ENCODE measurements around the gene TRERF1. TPM values are rescaled to one million over a fixed set of nuclear protein-coding genes. Genes with fewer than 3 reads are reported as not detected.

Gene TRERF1
- total and polyA plus RNA-seq, 2 of the 4 experiments (the other 2 are of a cell fraction) = 6.3 to 9.9 TPM

DNA sequence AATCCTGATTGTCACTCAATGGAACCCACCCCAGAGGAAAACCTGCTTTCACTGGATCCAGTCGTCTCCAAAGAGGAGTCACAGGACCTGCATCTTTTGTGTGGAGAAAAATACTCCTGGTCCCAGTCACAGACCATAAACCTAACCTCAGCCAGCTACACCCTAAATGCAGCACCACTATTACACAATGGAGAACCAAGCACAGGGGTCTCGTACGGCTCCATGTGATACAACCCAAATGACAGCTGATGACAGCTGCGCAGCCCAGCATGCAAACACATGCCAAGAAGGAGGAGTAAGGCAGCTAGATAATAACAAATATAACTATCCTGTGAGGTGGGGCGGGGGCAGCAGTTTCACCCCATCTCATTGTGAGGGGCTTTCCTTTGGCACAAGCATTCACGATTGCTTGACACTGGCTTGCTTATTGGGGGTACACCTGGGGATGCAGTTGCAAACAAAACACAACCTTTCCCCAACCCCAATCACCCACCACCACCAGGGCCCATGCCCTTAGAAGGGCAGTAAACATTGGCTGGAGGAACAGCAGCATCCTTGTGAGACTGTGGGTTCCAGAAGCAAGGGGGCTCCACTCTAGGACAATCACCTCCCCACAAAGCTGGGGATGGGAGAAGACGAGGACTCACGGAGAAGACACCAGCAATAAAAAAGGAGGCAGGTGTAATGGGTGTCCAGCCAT is 51.5 kb downstream of the TRERF1 start:
- Histone ChIP-seq H3K9me1 (ENCODE audit: insufficient read depth, low read length) (peaks cover 41% of the 10 kb centered on the region), H3K9ac (ENCODE audit: low read depth, low read length) (no peak overlapping the region), H3K9me3 (ENCODE audit: control insufficient read depth, insufficient read depth, low read length) (no peaks in the 10 kb centered on the region), H4K91ac (ENCODE audit: insufficient read depth, low read depth, low read length) (no peak overlapping the region), H3K36me3 (ENCODE audit: control insufficient read depth, insufficient read depth, low read length) (peaks cover 2% of the 10 kb centered on the region; the same call in 1 of the 2 replicates), H3K27me3 (ENCODE audit: control insufficient read depth, insufficient read depth, low read length) (no peaks in the 10 kb centered on the region), H2BK15ac (ENCODE audit: low read depth, low read length) (no peak overlapping the region), H3K4me2 (ENCODE audit: low read depth, low read length) (no peak overlapping the region), H2BK20ac (ENCODE audit: low read depth, low read length) (no peak overlapping the region), H2AFZ (replicated peaks; ENCODE audit: low read length, poor library complexity) (no peak overlapping the region), H3K79me1 (ENCODE audit: low read depth in 1 of 2, low read length in 2 of 2) (peaks cover 65 to 99% of the 10 kb centered on the region in 2 experiments), H2AK9ac (replicated peaks; ENCODE audit: low read depth, low read length, poor library complexity) (peak overlapping the region; percentile 6), H4K5ac (ENCODE audit: low read depth, low read length) (no peak overlapping the region), H3K56ac (ENCODE audit: extremely low read depth, insufficient read depth, low read length) (no peak overlapping the region), H3K27ac (ENCODE audit: insufficient read depth, low read length) (no peak overlapping the region), H4K8ac (ENCODE audit: low read depth in 2 of 2, low read length in 2 of 2) (no peak overlapping the region), H3K23ac (ENCODE audit: low read depth, low read length) (no peak overlapping the region), H3K4ac (ENCODE audit: low read depth, low read length) (no peak overlapping the region), H3K14ac (replicated peaks; ENCODE audit: low read depth, low read length) (no peak overlapping the region), H3K18ac (ENCODE audit: low read depth, low read length) (no peak overlapping the region), H2AK5ac (ENCODE audit: low read depth, low read length) (no peak overlapping the region), H2BK120ac (ENCODE audit: low read depth, low read length) (no peak overlapping the region), H3K4me1 (ENCODE audit: control insufficient read depth, insufficient read depth, low read length) (peaks cover 18% of the 10 kb centered on the region), H3K4me3 (ENCODE audit: insufficient read depth, low read depth, low read length) (no peak overlapping the region), H4K20me1 (ENCODE audit: insufficient read depth, low read length) (peaks cover 61% of the 10 kb centered on the region), H2BK5ac (ENCODE audit: low read depth, low read length, poor library complexity, severe bottlenecking) (no peak overlapping the region)
- dilution Hi-C loops (cut with HindIII; ENCODE audit: low sequenced_read_pairs, unreplicated experiment) = no loop called here
- no peak for DNase-seq
- POLR2A ChIA-PET (ENCODE audit: unreplicated experiment) = no interaction called here
- intact Hi-C loops (cut with micrococcal nuclease) = no loop called here
- in situ Hi-C loops (cut with MboI; ENCODE audit: low sequenced_read_pairs) = no loop called here
- no CpG with 5 or more reads among the region's 8 CpGs for WGBS, 2 experiments (ENCODE audit: extremely low coverage in 2 of 2, insufficient read length in 1 of 2)
- BruUV-seq (replicated peaks) = no TSS peak
- no peak for ATAC-seq (ENCODE audit: low read depth)
- CTCF ChIA-PET = no interaction called here
- TF ChIP-seq, protein P1, sequence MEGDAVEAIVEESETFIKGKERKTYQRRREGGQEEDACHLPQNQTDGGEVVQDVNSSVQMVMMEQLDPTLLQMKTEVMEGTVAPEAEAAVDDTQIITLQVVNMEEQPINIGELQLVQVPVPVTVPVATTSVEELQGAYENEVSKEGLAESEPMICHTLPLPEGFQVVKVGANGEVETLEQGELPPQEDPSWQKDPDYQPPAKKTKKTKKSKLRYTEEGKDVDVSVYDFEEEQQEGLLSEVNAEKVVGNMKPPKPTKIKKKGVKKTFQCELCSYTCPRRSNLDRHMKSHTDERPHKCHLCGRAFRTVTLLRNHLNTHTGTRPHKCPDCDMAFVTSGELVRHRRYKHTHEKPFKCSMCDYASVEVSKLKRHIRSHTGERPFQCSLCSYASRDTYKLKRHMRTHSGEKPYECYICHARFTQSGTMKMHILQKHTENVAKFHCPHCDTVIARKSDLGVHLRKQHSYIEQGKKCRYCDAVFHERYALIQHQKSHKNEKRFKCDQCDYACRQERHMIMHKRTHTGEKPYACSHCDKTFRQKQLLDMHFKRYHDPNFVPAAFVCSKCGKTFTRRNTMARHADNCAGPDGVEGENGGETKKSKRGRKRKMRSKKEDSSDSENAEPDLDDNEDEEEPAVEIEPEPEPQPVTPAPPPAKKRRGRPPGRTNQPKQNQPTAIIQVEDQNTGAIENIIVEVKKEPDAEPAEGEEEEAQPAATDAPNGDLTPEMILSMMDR (conservative IDR thresholded peaks at IDR 0.05; ENCODE audit: low read depth, low read length) = no peak
- TF ChIP-seq NFE2L2 (IDR thresholded peaks at IDR 0.05; ENCODE audit: low read depth, low read length) (no peak), ELK1 (IDR thresholded peaks at IDR 0.05; ENCODE audit: borderline replicate concordance, low read depth, low read length) (no peak), FOS (IDR thresholded peaks at IDR 0.05; ENCODE audit: low read depth, low read length) (no peak), SMC3 (IDR thresholded peaks at IDR 0.05; ENCODE audit: low read depth, low read length) (no peak), CEBPB (IDR thresholded peaks at IDR 0.05; ENCODE audit: low read depth, low read length) (no peak), MAZ (IDR thresholded peaks at IDR 0.05; ENCODE audit: borderline replicate concordance, low read depth, low read length) (no peak), POLR2A (IDR thresholded peaks at IDR 0.05; ENCODE audit: low read depth, low read length) (no peak), CHD1 (IDR thresholded peaks at IDR 0.05; ENCODE audit: low read depth, low read length) (no peak), MAFK (IDR thresholded peaks at IDR 0.05; ENCODE audit: low read depth, low read length) (no peak), RCOR1 (IDR thresholded peaks at IDR 0.05; ENCODE audit: insufficient replicate concordance, low read length) (no peak), RFX5 (IDR thresholded peaks at IDR 0.05; ENCODE audit: low read depth, low read length) (no peak), RAD21 (IDR thresholded peaks at IDR 0.05; ENCODE audit: low read length) (no peak), BHLHE40 (IDR thresholded peaks at IDR 0.05; ENCODE audit: low read depth, low read length) (no peak), MXI1 (IDR thresholded peaks at IDR 0.05; ENCODE audit: borderline replicate concordance, low read depth, low read length) (no peak)
- TF ChIP-seq, protein P2, sequence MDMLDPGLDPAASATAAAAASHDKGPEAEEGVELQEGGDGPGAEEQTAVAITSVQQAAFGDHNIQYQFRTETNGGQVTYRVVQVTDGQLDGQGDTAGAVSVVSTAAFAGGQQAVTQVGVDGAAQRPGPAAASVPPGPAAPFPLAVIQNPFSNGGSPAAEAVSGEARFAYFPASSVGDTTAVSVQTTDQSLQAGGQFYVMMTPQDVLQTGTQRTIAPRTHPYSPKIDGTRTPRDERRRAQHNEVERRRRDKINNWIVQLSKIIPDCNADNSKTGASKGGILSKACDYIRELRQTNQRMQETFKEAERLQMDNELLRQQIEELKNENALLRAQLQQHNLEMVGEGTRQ (IDR thresholded peaks at IDR 0.05; ENCODE audit: low read depth, low read length) = no peak

All from IMR-90 (cell line).